HEK293 (cell line): ENCODE measurements around the gene TMIGD1.

Experiments
- CTCF ChIA-PET: fragments of 350-600 bp; formaldehyde crosslinking; extraction: SDS; loops from one replicate; lab custom pipeline; 2021; ENCODE audit warnings: antibody characterized with exemption; lab: Yijun Ruan, JAX
- POLR2A ChIA-PET: fragments of 300-600 bp; formaldehyde crosslinking; extraction: SDS; loops from one replicate; lab custom pipeline; 2020; ENCODE audit warnings: antibody characterized with exemption, inconsistent platforms; lab: Yijun Ruan, JAX
- H3K27ac ChIP-seq: fragments of 200-500 bp; sonication (Bioruptor generic); 2 replicates; pipeline ENCODE4 v1.5.1; 2014; ENCODE audit warnings: low read depth, low read length, control low read depth, inconsistent platforms; ENCODE audit errors: extremely low read depth
- H3K36me3 ChIP-seq, 2 experiments: fragments of 200-500 bp in 1 of 2; sonication (Bioruptor generic) in 1 of 2; 1 replicate in 1 of 2; 2 replicates in 1 of 2; pipeline ENCODE4 v1.5.1; 2014 to 2017; ENCODE audit warnings: inconsistent platforms in 2 of 2, low read length in 2 of 2; ENCODE audit not compliant: control insufficient read depth in 2 of 2, insufficient read depth in 1 of 2
- H3K4me1 ChIP-seq: fragments of 200-500 bp; sonication (Bioruptor generic); 2 replicates; pipeline ENCODE4 v1.5.1; 2014; ENCODE audit warnings: mild to moderate bottlenecking, low read length, inconsistent platforms; ENCODE audit not compliant: control insufficient read depth, insufficient read depth
- H3K4me3 ChIP-seq: 2 replicates; pipeline ENCODE4 v1.5.1; 2011; ENCODE audit warnings: low read depth, mild to moderate bottlenecking, control low read depth, low read length, moderate library complexity
- H3K9me3 ChIP-seq: fragments of 200-500 bp; sonication (Bioruptor generic); 2 replicates; pipeline ENCODE4 v1.5.1; 2014; ENCODE audit warnings: low read depth, low read length, inconsistent platforms; ENCODE audit not compliant: control insufficient read depth, insufficient read depth
- GFI1B ChIP-seq: fragments of 450-650 bp; formaldehyde crosslinking; IDR thresholded peaks from 2 replicates; pipeline ENCODE4 v1.5.1; 2016; ENCODE audit warnings: missing biosample characterization, missing genetic modification characterization
- IKZF3 ChIP-seq: fragments of 450-650 bp; IDR thresholded peaks from 2 replicates; pipeline ENCODE4 v1.5.0; 2018; ENCODE audit warnings: missing biosample characterization, mild to moderate bottlenecking, missing genetic modification characterization, moderate library complexity
- KLF16 ChIP-seq: fragments of 450-650 bp; formaldehyde crosslinking; IDR thresholded peaks from 2 replicates; pipeline ENCODE4 v1.5.1; 2017; ENCODE audit warnings: missing biosample characterization, missing genetic modification characterization
- WT1 ChIP-seq: fragments of 450-650 bp; formaldehyde crosslinking; IDR thresholded peaks from 2 replicates; pipeline ENCODE4 v1.5.1; 2016; ENCODE audit warnings: missing biosample characterization, missing genetic modification characterization
- ZBTB17 ChIP-seq: fragments of 450-650 bp; formaldehyde crosslinking; IDR thresholded peaks from 2 replicates; pipeline ENCODE4 v1.5.1; 2016; ENCODE audit warnings: missing biosample characterization, missing genetic modification characterization
- ZBTB21 ChIP-seq: fragments of 450-650 bp; formaldehyde crosslinking; IDR thresholded peaks from 2 replicates; pipeline ENCODE4 v1.5.1; 2017; ENCODE audit warnings: missing biosample characterization, missing genetic modification characterization
- ZFHX2 ChIP-seq: fragments of 450-650 bp; formaldehyde crosslinking; conservative IDR thresholded peaks from 2 replicates; pipeline ENCODE4 v1.5.1; 2016; ENCODE audit warnings: missing biosample characterization, missing genetic modification characterization
- ZNF10 ChIP-seq: fragments of 450-650 bp; formaldehyde crosslinking; IDR thresholded peaks from 2 replicates; pipeline ENCODE4 v1.5.1; 2017; ENCODE audit warnings: missing biosample characterization, missing genetic modification characterization
- ZNF140 ChIP-seq: fragments of 450-650 bp; formaldehyde crosslinking; IDR thresholded peaks from 2 replicates; pipeline ENCODE4 v1.5.1; 2016; ENCODE audit warnings: missing biosample characterization, missing genetic modification characterization
- ZNF16 ChIP-seq: fragments of 450-650 bp; formaldehyde crosslinking; IDR thresholded peaks from 2 replicates; pipeline ENCODE4 v1.5.1; 2016; ENCODE audit warnings: low read depth, missing biosample characterization, missing genetic modification characterization
- ZNF174 ChIP-seq: fragments of 450-650 bp; formaldehyde crosslinking; IDR thresholded peaks from 2 replicates; pipeline ENCODE4 v1.5.0; 2017; ENCODE audit warnings: missing biosample characterization, mild to moderate bottlenecking, missing genetic modification characterization
- ZNF239 ChIP-seq: fragments of 450-650 bp; formaldehyde crosslinking; IDR thresholded peaks from 2 replicates; pipeline ENCODE4 v1.5.1; 2016; ENCODE audit warnings: missing biosample characterization, missing genetic modification characterization
- ZNF324 ChIP-seq: fragments of 450-650 bp; formaldehyde crosslinking; IDR thresholded peaks from 2 replicates; pipeline ENCODE4 v1.5.1; 2016; ENCODE audit warnings: missing biosample characterization, missing genetic modification characterization
- ZNF350 ChIP-seq: fragments of 450-650 bp; formaldehyde crosslinking; IDR thresholded peaks from 2 replicates; pipeline ENCODE4 v1.5.0; 2017; ENCODE audit warnings: missing biosample characterization, mild to moderate bottlenecking, missing genetic modification characterization
- ZNF37A ChIP-seq: fragments of 450-650 bp; IDR thresholded peaks from 2 replicates; pipeline ENCODE4 v1.5.1; 2018; ENCODE audit warnings: missing biosample characterization, missing genetic modification characterization
- ZNF423 ChIP-seq: fragments of 450-650 bp; formaldehyde crosslinking; IDR thresholded peaks from 2 replicates; pipeline ENCODE4 v1.5.1; 2016; ENCODE audit warnings: missing biosample characterization, missing genetic modification characterization
- ZNF560 ChIP-seq: fragments of 450-650 bp; formaldehyde crosslinking; IDR thresholded peaks from 2 replicates; pipeline ENCODE4 v1.5.1; 2017; ENCODE audit warnings: missing biosample characterization, missing genetic modification characterization, borderline replicate concordance
- ZNF747 ChIP-seq: fragments of 450-650 bp; formaldehyde crosslinking; IDR thresholded peaks from 2 replicates; pipeline ENCODE4 v1.5.1; 2016; ENCODE audit warnings: missing biosample characterization, missing genetic modification characterization
- ZNF76 ChIP-seq: fragments of 450-650 bp; formaldehyde crosslinking; IDR thresholded peaks from 2 replicates; pipeline ENCODE4; 2016; ENCODE audit warnings: low read depth, missing biosample characterization, missing genetic modification characterization, borderline replicate concordance
- TF ChIP-seq, protein P1 (sequence below): fragments of 450-650 bp; formaldehyde crosslinking; IDR thresholded peaks from 2 replicates; pipeline ENCODE4 v1.5.1; 2017; ENCODE audit warnings: missing biosample characterization, missing genetic modification characterization
- TF ChIP-seq, protein P2 (sequence below): sonication (generic); formaldehyde crosslinking; IDR thresholded peaks from 2 replicates; pipeline ENCODE4 v1.8.1; 2022; ENCODE audit warnings: mild to moderate bottlenecking, moderate library complexity, missing genetic modification reagents
- TF ChIP-seq, protein P3 (sequence below): fragments of 450-650 bp; formaldehyde crosslinking; IDR thresholded peaks from 2 replicates; pipeline ENCODE4 v1.5.1; 2017; ENCODE audit warnings: missing biosample characterization, missing genetic modification characterization
- TF ChIP-seq, protein P4 (sequence below): fragments of 450-650 bp; formaldehyde crosslinking; IDR thresholded peaks from 2 replicates; pipeline ENCODE4 v1.5.1; 2016; ENCODE audit warnings: missing biosample characterization, missing genetic modification characterization

The TMIGD1 gene

DNA sequence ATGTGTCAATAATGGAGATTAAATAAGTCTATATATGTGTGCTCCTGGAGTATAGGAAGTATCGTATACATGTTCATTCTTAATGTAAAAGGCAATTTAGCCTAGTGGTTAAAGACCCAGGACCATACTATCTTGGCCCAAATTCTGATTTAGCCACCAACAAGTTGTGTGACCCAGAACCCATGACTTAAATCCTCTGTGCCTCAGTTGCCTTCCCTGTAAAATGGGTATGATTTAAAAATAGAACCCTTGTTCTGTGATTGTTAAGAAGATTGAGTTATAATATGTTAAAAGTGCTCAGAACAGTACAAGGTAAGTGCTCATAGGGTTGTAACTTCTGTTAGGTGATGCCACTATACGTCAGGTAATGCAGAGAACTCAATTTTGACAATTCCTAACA, 23.3 kb downstream of the TMIGD1 start:
- Histone ChIP-seq H3K4me3 (no peak overlapping the region), H3K4me1 (no peaks in the 10 kb centered on the region), H3K9me3 (no peaks in the 10 kb centered on the region), H3K36me3 (no peaks in the 10 kb centered on the region), H3K27ac (no peak overlapping the region)
- TF ChIP-seq, protein P1, sequence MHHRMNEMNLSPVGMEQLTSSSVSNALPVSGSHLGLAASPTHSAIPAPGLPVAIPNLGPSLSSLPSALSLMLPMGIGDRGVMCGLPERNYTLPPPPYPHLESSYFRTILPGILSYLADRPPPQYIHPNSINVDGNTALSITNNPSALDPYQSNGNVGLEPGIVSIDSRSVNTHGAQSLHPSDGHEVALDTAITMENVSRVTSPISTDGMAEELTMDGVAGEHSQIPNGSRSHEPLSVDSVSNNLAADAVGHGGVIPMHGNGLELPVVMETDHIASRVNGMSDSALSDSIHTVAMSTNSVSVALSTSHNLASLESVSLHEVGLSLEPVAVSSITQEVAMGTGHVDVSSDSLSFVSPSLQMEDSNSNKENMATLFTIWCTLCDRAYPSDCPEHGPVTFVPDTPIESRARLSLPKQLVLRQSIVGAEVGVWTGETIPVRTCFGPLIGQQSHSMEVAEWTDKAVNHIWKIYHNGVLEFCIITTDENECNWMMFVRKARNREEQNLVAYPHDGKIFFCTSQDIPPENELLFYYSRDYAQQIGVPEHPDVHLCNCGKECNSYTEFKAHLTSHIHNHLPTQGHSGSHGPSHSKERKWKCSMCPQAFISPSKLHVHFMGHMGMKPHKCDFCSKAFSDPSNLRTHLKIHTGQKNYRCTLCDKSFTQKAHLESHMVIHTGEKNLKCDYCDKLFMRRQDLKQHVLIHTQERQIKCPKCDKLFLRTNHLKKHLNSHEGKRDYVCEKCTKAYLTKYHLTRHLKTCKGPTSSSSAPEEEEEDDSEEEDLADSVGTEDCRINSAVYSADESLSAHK (tag by site-specific recombination) = no peak
- TF ChIP-seq ZNF350 (tag by site-specific recombination) = no peak
- TF ChIP-seq IKZF3 (tag by site-specific recombination) = no peak
- no peak for TF ChIP-seq ZNF239
- TF ChIP-seq ZNF747 = no peak
- no peak for TF ChIP-seq ZFHX2 (tag by site-specific recombination)
- no peak for TF ChIP-seq ZNF423
- no peak for TF ChIP-seq ZNF140 (tag by site-specific recombination)
- TF ChIP-seq KLF16 = no peak
- no peak for TF ChIP-seq ZNF324 (tag by site-specific recombination)
- TF ChIP-seq GFI1B = no peak
- no peak for TF ChIP-seq ZNF10 (tag by site-specific recombination)
- no peak for TF ChIP-seq ZNF16 (tag by site-specific recombination)
- TF ChIP-seq, protein P2, sequence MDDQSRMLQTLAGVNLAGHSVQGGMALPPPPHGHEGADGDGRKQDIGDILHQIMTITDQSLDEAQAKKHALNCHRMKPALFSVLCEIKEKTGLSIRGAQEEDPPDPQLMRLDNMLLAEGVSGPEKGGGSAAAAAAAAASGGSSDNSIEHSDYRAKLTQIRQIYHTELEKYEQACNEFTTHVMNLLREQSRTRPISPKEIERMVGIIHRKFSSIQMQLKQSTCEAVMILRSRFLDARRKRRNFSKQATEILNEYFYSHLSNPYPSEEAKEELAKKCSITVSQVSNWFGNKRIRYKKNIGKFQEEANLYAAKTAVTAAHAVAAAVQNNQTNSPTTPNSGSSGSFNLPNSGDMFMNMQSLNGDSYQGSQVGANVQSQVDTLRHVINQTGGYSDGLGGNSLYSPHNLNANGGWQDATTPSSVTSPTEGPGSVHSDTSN (CRISPR knock-in tag) = no peak
- TF ChIP-seq, protein P3, sequence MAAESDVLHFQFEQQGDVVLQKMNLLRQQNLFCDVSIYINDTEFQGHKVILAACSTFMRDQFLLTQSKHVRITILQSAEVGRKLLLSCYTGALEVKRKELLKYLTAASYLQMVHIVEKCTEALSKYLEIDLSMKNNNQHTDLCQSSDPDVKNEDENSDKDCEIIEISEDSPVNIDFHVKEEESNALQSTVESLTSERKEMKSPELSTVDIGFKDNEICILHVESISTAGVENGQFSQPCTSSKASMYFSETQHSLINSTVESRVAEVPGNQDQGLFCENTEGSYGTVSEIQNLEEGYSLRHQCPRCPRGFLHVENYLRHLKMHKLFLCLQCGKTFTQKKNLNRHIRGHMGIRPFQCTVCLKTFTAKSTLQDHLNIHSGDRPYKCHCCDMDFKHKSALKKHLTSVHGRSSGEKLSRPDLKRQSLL (tag by site-specific recombination) = no peak
- TF ChIP-seq ZNF37A (tag by site-specific recombination) = no peak
- TF ChIP-seq ZBTB17 (tag by site-specific recombination) = no peak
- no peak for TF ChIP-seq ZBTB21
- POLR2A ChIA-PET = no interaction called here
- CTCF ChIA-PET = no interaction called here

DNA sequence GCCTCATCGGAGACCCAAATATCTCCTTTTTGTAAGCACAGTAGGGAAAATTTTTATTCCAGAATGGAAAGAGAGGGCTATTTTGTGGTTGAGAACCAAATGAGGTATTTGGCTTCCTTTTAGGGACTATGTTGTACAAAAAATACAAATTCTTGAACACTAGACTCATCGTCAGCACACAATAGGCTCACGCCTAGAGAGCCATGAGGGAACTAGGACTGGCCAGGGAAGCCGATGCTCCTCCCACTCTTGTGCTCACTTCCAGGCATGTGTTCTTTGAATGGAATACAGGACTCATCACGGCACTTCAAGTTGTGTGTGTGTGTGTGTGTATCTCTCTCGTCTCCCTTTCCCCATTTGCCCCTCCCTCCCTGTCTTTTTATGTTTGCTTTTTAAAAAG, 24.3 kb downstream of the TMIGD1 start:
- POLR2A ChIA-PET = no interaction called here
- CTCF ChIA-PET = no interaction called here

More for the DNA sequence above, 24.3 kb downstream of the TMIGD1 start:
- Histone ChIP-seq H3K4me3 (no peak overlapping the region), H3K27ac (no peak overlapping the region), H3K36me3 (no peaks in the 10 kb centered on the region), H3K9me3 (no peaks in the 10 kb centered on the region), H3K4me1 (no peaks in the 10 kb centered on the region)
- TF ChIP-seq, protein P4, sequence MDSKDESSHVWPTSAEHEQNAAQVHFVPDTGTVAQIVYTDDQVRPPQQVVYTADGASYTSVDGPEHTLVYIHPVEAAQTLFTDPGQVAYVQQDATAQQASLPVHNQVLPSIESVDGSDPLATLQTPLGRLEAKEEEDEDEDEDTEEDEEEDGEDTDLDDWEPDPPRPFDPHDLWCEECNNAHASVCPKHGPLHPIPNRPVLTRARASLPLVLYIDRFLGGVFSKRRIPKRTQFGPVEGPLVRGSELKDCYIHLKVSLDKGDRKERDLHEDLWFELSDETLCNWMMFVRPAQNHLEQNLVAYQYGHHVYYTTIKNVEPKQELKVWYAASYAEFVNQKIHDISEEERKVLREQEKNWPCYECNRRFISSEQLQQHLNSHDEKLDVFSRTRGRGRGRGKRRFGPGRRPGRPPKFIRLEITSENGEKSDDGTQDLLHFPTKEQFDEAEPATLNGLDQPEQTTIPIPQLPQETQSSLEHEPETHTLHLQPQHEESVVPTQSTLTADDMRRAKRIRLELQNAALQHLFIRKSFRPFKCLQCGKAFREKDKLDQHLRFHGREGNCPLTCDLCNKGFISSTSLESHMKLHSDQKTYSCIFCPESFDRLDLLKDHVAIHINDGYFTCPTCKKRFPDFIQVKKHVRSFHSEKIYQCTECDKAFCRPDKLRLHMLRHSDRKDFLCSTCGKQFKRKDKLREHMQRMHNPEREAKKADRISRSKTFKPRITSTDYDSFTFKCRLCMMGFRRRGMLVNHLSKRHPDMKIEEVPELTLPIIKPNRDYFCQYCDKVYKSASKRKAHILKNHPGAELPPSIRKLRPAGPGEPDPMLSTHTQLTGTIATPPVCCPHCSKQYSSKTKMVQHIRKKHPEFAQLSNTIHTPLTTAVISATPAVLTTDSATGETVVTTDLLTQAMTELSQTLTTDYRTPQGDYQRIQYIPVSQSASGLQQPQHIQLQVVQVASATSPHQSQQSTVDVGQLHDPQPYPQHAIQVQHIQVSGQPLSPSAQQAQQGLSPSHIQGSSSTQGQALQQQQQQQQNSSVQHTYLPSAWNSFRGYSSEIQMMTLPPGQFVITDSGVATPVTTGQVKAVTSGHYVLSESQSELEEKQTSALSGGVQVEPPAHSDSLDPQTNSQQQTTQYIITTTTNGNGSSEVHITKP (tag by site-specific recombination) = no peak
- no peak for TF ChIP-seq WT1
- TF ChIP-seq ZNF76 (tag by site-specific recombination) = no peak
- no peak for TF ChIP-seq ZNF174 (tag by site-specific recombination)
- TF ChIP-seq ZNF560 = no peak
